ENCODE data around the gene ADAT3. TPM values are rescaled to one million over a fixed set of nuclear protein-coding genes. Genes with fewer than 3 reads are reported as not detected.
A peak's percentile ranks its signal among the peaks of the same experiment; 100 is the strongest.

Gene ADAT3
- total and polyA plus RNA-seq, 2 donors (not counting 1 experiment from before 2014, with no cell fraction given): 5.3 to 13.4 TPM

DNA sequence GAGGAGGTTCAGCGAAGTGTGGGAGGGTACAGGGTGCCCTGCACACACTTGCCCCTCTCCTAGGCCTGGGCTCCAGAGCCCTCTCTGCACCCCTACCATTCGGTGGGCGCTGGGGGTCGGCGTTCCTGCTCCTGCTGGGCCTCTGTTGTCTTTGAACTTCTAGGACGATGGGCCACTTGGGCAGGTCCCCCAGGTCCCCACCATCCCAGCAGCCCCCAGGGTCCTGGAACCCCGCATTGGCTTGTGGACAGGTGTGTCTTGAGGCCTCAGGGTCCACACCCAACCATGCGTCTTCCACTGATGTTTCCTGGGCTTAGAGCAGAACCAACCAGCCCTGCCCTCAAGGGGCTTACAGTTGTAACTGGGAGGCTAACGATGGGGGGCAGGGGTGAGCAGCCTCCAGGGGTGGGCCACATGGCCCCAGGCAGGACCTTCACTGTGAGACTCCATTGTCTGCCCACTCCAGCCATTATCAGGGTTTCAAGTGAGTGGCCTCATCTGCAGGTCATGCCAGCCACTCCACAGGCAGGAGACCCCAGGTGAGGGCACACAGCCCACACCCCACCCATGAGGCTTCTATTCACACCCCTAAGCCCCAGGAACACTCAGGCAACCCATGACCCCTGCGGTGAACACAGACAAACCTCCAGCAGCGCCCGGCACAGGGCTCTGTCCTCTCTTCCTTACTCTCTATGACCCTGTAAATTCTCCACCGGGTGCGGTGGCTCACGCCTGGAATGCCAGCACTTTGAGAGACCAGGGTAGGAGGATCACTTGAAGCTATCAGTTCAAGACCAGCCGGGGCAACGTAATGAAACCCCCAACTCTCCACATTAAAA is 39.8 kb upstream of the ADAT3 start:
- peak overlapping the region; percentile 73 for H3K9ac ChIP-seq (ENCODE audit: low read length)
- intact Hi-C loops (cut with micrococcal nuclease): no loop called here
- WGBS (ENCODE audit: insufficient coverage): 85% methylated on average over 14 of the region's 17 CpGs
- H3K27me3 ChIP-seq (replicated peaks in 1 of 4; ENCODE audit: control extremely low read depth in 1 of 4, control insufficient read depth in 3 of 4, insufficient read depth in 4 of 4, low read length in 3 of 4): no peaks in the 10 kb centered on the region
- ChIA-PET POLR2A (interaction anchor here (0.5 to 1.4 kb wide), 10 partner anchors 9 to 453 kb away, joined by 3 to 22 read pairs (median 5); no protein-coding TSS in a partner anchor), CTCF (interaction anchor here (0.6 to 3.1 kb wide), 23 partner anchors 8 to 451 kb away, joined by 3 to 22 read pairs (median 5); partner anchors contain the start of genes ABHD17A, IZUMO4, MOB3A and REXO1)
- peak overlapping the region; percentile 76 for H2AFZ ChIP-seq (ENCODE audit: insufficient read depth, low read depth, low read length, poor library complexity, severe bottlenecking)
- H3K36me3 ChIP-seq (replicated peaks in 1 of 2; ENCODE audit: control extremely low read depth in 1 of 2, control insufficient read depth in 1 of 2, extremely low read depth in 1 of 2, insufficient read depth in 2 of 2, low read length in 1 of 2): peaks cover 0 to 5% of the 10 kb centered on the region in 2 experiments
- H3K79me2 ChIP-seq (ENCODE audit: control insufficient read depth, insufficient read depth, low read length): peaks cover 39% of the 10 kb centered on the region
- H4K20me1 ChIP-seq (ENCODE audit: control insufficient read depth, insufficient read depth, low read length, poor library complexity, severe bottlenecking): peaks cover 22% of the 10 kb centered on the region
- no peak for TF ChIP-seq CTCF (IDR thresholded peaks at IDR 0.05)
- TF ChIP-seq EZH2 (IDR thresholded peaks at IDR 0.05; ENCODE audit: borderline replicate concordance, insufficient read depth, low read depth, low read length, poor library complexity, severe bottlenecking): no peak
- Mint-ChIP-seq H3K4me3 (peak overlapping the region; percentile 74), H3K9me3 (ENCODE audit: insufficient read depth) (no peaks in the 10 kb centered on the region), H3K27me3 (no peaks in the 10 kb centered on the region), H3K4me1 (peaks cover 21% of the 10 kb centered on the region), H3K27ac (peak overlapping the region; percentile 85)
- peaks cover 22 to 29% of the 10 kb centered on the region in 2 donors for H3K4me1 ChIP-seq (ENCODE audit: control insufficient read depth in 2 of 2, insufficient read depth in 2 of 2, low read length in 2 of 2)
- DNase-seq (no peak), ATAC-seq (ENCODE audit: low read depth) (no peak)
- peak overlapping the region; percentile 84 for H3K4me2 ChIP-seq (replicated peaks; ENCODE audit: low read depth, low read length, poor library complexity, severe bottlenecking)
- H3K27ac ChIP-seq (ENCODE audit: low read length in 2 of 2): peak overlapping the region; percentile 90 to 95
- peak overlapping the region in 4 of 5 experiments; percentile 67 to 90 (median 72) for H3K4me3 ChIP-seq (ENCODE audit: control extremely low read depth in 1 of 5, extremely low read depth in 1 of 5, insufficient read depth in 1 of 5, low read depth in 2 of 5, low read length in 4 of 5)
- no peaks in the 10 kb centered on the region for H3K9me3 ChIP-seq (ENCODE audit: control extremely low read depth in 1 of 3, control insufficient read depth in 2 of 3, insufficient read depth in 1 of 3, low read length in 2 of 3)
